ENCODE data around the gene TNNC2. TPM values are rescaled to one million over a fixed set of nuclear protein-coding genes. Genes with fewer than 3 reads are reported as not detected.

The TNNC2 gene
- total and polyA plus RNA-seq, 2 of the 8 experiments (the other 6 are each of a cell fraction or from before 2014, with no cell fraction given) = 5.7 to 7.6 TPM

DNA sequence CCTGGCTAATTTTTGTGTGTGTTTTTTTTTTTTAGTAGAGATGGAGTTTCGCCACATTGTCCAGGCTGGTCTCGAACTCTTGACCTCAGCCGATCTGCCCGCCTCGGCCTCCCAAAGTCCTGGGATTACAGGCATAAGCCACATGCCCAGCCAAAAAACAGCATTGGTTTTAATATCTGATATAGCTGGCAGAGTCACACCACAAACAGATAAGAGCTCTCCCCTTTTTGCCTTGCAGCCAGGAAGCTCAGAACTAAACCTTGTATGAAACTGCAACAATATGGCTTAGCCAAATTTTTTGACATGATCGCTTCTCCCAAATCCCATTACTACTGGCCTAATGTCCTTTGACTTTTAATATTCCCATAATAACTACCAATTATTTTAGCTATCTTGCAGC is 25.2 kb upstream of the TNNC2 start (continued):
- TF ChIP-seq NRF1 (IDR thresholded peaks at IDR 0.05; ENCODE audit: low read depth, low read length) (no peak), TEAD4 (IDR thresholded peaks at IDR 0.05; ENCODE audit: low read depth, low read length) (no peak), CEBPB (IDR thresholded peaks at IDR 0.05; ENCODE audit: low read depth, low read length) (no peak), NANOG (IDR thresholded peaks at IDR 0.05; ENCODE audit: insufficient read depth, low read depth, low read length, poor library complexity, severe bottlenecking) (no peak), CHD1 (IDR thresholded peaks at IDR 0.05; ENCODE audit: low read depth, low read length) (no peak), SIRT6 (IDR thresholded peaks at IDR 0.05; ENCODE audit: low read length) (no peak)

All from H1 (cell line).